T-helper 1 cell treated with Interleukin-12 subunit alpha and Interleukin-12 subunit beta and Interleukin-4 antibody, amounts not matched to agents 30 μg/mL and 1 μg/mL, for 36 hours (primary cell): ENCODE measurements around the gene PIK3AP1.
"Not testable (repeated sequence)": the region's sequence is repeated elsewhere in the genome, so short reads cannot be mapped to it uniquely, and the experiment has no call there.

Experiments used
- H3K27ac Mint-ChIP-seq: one replicate; pipeline ENCODE4 v1.8.0; 2021; ENCODE audit warnings: mild to moderate bottlenecking, mixed read lengths
- H3K27me3 Mint-ChIP-seq: one replicate; pipeline ENCODE4 v1.8.0; 2021; ENCODE audit warnings: low read depth, mixed read lengths
- H3K36me3 Mint-ChIP-seq: one replicate; pipeline ENCODE4 v1.8.0; 2021; ENCODE audit warnings: low read depth, mixed read lengths
- H3K4me1 Mint-ChIP-seq: one replicate; pipeline ENCODE4 v1.8.0; 2021; ENCODE audit warnings: low read depth, mixed read lengths
- H3K4me3 Mint-ChIP-seq: one replicate; pipeline ENCODE4 v1.8.0; 2021; ENCODE audit warnings: mild to moderate bottlenecking, moderate library complexity, mixed read lengths
- H3K9me3 Mint-ChIP-seq: one replicate; pipeline ENCODE4 v1.8.0; 2021; ENCODE audit warnings: mixed read lengths

Gene PIK3AP1

DNA sequence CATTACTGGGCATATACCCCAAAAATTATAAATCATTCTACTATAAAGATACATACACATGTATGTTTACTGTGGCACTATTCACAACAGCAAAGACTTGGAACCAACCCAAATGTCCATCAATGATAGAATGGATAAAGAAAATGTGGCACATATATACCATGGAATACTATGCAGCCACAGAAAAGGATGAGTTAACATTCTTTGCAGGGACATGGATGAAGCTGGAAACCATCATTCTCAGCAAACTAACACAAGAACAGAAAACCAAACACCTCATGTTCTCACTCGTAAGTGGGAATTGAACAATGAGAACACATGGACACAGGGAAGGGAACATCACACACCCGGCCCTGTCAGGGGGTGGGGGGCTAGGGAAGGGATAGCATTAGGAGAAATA lies 145.8 kb downstream of the PIK3AP1 start:
- not testable (repeated sequence) for H3K4me3 Mint-ChIP-seq, H3K27ac Mint-ChIP-seq, H3K9me3 Mint-ChIP-seq, H3K27me3 Mint-ChIP-seq
- H3K36me3 Mint-ChIP-seq = peaks cover 22% of the 10 kb centered on the region
- peaks cover 10% of the 10 kb centered on the region for H3K4me1 Mint-ChIP-seq

DNA sequence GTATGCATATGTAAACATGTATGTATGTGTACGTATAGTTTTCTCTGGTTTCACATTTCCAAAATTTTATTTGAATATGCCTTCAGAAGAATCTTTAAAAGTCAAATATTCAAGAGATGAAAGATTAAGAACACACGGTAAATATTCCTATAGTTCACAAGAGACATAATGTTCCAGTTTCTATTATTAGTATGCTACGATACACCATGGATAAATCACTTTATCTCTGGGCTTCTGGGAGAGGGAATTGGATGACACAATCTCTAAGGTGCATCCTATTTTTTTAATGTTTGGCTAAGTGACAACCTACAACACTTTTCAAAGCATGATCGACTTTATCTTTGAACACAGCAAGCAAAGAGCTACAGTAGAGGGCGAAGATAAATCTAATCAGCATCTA lies 147.3 kb downstream of the PIK3AP1 start:
- H3K4me3 Mint-ChIP-seq = no peak overlapping the region
- peaks cover 20% of the 10 kb centered on the region for H3K4me1 Mint-ChIP-seq
- no peaks in the 10 kb centered on the region for H3K27me3 Mint-ChIP-seq
- H3K36me3 Mint-ChIP-seq = peaks cover 26% of the 10 kb centered on the region
- no peaks in the 10 kb centered on the region for H3K9me3 Mint-ChIP-seq
- H3K27ac Mint-ChIP-seq = no peak overlapping the region

DNA sequence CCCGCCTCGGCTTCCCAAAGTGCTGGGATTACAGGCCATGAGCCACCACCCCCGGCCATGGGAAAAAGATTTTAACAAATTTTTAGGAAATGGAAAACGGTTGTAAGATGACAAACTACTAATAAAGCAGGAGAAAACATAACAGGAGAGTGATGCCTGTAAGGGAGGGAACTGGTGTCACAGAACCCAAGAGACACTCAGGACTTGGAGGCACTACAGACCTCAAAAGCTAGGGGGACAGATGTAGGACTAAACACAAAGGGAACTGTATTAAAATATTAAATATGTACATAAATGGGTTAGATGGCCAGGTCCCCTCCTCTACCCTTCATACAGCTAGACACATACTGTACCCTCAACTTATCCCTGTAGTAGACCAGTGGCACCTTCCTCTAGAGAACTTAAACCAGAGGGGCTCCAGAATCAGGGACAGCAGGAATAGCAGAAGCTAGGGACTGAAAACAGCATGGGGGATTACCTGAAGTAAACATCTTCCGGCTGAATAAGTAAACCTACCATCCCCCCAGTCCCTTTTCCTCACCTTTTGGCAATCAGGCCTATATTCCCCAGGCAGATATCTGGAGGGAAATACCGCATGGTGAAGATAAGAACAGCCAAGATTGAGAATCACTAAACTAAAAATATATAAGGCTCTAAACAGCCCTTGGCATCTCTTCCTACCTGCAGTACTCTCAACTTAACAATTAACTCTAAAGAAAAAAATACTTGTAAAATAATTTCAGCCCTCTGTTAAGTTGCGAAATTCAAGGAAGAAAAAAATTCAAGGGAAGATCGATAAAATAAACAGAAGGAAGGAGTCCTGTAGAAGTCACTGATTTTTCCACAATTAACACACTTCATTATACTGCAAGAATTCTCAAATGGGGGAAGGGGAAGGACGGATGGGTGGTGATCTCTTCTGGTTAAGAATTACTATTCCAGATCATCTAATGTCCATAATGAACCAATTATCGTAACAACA lies 149.0 kb downstream of the PIK3AP1 start:
- Mint-ChIP-seq H3K36me3 (peaks cover 29% of the 10 kb centered on the region), H3K4me3 (no peak overlapping the region), H3K9me3 (no peaks in the 10 kb centered on the region), H3K27ac (no peak overlapping the region), H3K27me3 (no peaks in the 10 kb centered on the region), H3K4me1 (peaks cover 27% of the 10 kb centered on the region)

DNA sequence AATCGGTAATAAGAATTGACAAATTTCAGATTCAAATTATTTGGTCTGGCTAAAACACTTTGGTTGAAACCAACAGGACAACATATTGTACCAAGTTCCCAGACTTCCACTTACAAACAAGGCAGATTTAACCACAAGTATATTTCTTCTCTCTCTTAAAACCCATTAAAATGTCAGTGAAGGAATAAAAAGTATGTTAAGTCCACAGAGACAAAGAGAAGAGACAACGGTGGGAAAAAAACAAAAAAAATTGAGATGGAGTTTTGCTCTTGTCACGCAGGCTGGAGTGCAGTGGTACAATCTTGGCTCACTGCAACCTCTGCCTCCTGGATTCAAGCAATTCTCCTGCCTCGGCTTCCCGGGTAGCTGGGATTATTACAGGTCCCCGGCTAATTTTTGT lies 149.8 kb downstream of the PIK3AP1 start:
- Mint-ChIP-seq H3K27me3 (no peaks in the 10 kb centered on the region), H3K36me3 (peaks cover 28% of the 10 kb centered on the region), H3K4me1 (peaks cover 32% of the 10 kb centered on the region), H3K27ac (no peak overlapping the region), H3K9me3 (no peaks in the 10 kb centered on the region), H3K4me3 (no peak overlapping the region)

DNA sequence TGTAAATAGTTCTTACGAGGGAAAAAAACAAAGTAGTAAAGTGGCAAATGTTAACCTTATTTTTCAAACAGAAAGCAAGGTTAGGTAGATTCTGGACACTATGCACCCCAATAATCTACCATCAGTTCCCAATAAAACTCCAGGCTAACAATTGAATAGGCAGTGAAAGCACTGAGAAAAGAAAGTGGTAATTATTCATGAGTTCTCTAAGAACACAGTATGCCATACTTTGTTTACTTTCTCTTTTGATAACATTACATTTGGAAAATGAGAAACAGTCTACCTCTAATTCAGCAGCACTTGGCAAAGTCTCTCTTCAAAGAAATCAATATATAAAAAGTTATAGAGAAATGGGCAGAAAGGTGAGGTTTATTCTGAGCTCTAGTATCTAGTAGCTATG lies 151.9 kb downstream of the PIK3AP1 start:
- no peaks in the 10 kb centered on the region for H3K9me3 Mint-ChIP-seq
- peaks cover 29% of the 10 kb centered on the region for H3K4me1 Mint-ChIP-seq
- H3K27me3 Mint-ChIP-seq = no peaks in the 10 kb centered on the region
- peak overlapping the region; percentile 63 for H3K27ac Mint-ChIP-seq
- peaks cover 20% of the 10 kb centered on the region for H3K36me3 Mint-ChIP-seq
- H3K4me3 Mint-ChIP-seq = no peak overlapping the region

DNA sequence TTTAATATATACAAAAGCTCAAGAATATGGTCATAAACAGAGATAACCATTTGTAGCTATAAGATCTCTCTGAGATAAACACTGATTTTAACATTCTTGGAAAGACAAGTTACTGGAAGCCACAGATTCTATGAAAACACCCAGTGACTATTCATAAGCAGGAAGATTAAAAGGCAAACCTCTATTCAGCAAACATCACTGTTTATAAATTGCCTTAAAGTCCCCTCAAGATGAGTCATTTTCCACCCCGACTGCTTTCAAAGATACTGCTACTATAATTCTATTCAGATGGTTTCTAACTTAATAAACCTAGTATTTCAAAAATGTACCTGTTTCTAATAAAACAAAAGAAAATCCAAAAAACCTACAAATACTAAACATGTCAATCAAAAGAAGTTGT lies 154.5 kb downstream of the PIK3AP1 start:
- Mint-ChIP-seq H3K4me1 (peaks cover 26% of the 10 kb centered on the region), H3K9me3 (no peaks in the 10 kb centered on the region), H3K27ac (no peak overlapping the region), H3K36me3 (peaks cover 28% of the 10 kb centered on the region), H3K27me3 (no peaks in the 10 kb centered on the region), H3K4me3 (no peak overlapping the region)

DNA sequence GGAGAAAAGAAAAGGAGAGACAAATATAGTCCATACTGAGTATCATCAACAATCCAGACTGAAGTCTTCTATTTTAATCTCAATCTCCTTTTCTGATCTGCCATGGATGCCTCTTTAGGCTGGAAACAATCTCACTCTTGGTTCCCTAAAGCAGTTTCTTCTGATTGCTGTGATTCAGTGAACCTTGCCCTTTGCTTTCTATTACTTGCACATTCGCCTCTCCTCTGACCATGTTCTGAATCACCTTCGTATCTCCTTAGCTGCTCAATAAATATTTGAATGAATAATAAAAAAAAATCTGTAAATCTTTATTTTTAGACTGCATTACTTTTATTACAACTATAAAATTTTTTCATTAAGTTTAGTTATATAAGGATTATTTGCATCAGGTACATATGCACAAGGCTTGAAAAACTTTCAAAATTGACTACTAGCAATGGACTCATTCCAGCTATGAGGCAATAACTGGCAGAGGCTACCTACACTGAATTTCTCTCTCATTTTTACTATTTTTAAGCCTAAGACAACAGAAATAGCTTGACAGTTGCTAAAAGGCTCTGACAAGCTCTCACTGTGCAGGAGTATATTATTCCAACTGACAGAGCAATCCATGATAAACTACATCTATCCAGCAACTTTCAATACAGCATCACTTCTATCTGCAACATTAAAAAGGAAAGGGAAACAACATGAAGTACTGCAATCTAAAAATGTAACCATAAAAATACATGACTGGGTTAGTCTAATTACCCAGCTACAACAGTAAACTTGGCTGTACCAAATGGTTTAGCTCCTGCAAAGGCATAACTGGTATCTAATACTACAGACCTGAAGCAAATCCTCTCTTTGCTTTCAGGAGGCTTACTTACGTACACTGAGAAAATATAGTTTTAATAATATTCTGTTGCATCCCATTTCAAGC lies 159.1 kb downstream of the PIK3AP1 start:
- Mint-ChIP-seq H3K4me1 (peaks cover 5% of the 10 kb centered on the region), H3K36me3 (peaks cover 28% of the 10 kb centered on the region), H3K27me3 (no peaks in the 10 kb centered on the region), H3K9me3 (no peaks in the 10 kb centered on the region), H3K27ac (no peak overlapping the region), H3K4me3 (no peak overlapping the region)

DNA sequence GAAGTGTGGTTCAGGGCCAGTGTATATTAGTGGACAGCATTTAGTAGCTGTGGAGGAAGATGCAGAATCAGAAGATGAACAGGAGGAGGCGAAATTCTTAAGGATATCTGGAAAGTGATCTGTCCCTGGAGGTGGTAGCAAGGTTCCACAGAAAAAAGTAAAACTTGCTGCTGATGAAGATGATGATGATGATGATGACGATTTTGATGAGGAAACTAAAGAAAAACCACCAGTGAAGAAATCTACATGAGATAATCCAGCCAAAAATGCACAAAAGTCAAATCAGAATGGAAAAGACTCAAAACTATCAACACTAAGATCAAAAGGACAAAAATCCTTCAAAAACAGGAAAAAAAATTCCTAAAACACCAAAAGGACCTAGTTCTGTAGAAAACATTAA lies 159.8 kb downstream of the PIK3AP1 start:
- no peaks in the 10 kb centered on the region for H3K27me3 Mint-ChIP-seq
- H3K4me1 Mint-ChIP-seq = peaks cover 1% of the 10 kb centered on the region
- no peak overlapping the region for H3K4me3 Mint-ChIP-seq
- H3K36me3 Mint-ChIP-seq = peaks cover 28% of the 10 kb centered on the region
- H3K27ac Mint-ChIP-seq = no peak overlapping the region
- no peaks in the 10 kb centered on the region for H3K9me3 Mint-ChIP-seq

DNA sequence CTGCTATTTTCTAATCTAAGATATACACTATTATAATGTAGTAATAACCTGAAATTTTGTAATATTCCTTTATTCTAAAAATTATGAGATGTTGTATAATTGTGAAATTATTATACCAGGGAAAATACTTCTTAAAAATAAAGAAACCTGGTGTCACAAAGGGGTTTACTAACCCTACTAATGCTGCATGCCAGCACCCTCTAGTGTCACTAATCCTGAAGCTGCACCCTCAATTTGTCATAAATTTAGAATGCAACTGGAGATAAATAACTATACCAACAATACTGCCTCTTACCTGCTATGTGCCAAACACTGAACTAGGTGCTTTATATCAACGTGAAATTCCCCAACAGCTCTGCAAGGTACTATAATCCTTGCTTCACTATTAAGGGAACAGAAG lies 164.3 kb downstream of the PIK3AP1 start:
- Mint-ChIP-seq H3K9me3 (no peaks in the 10 kb centered on the region), H3K27ac (no peak overlapping the region), H3K4me1 (no peaks in the 10 kb centered on the region), H3K36me3 (peaks cover 18% of the 10 kb centered on the region), H3K27me3 (no peaks in the 10 kb centered on the region), H3K4me3 (no peak overlapping the region)

DNA sequence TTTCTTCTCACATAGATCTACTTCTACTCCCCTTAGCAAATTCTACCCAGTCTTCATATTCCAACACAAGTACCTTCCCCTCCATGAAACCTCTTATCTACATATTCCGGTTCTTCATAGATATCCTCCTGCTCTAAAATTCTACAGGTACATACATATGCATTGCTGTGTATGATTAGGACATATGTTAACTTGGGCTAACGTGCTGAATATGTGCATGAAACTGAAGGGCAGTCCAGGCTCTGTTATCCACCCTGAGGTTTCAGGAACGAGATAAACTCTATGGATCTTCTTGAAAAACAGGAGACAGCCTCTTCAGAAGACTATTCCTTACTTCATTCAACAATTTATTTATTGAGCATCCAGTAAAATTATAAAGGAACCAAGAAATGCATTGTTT lies 165.0 kb downstream of the PIK3AP1 start:
- Mint-ChIP-seq H3K27ac (no peak overlapping the region), H3K4me3 (no peak overlapping the region), H3K9me3 (no peaks in the 10 kb centered on the region), H3K36me3 (peaks cover 14% of the 10 kb centered on the region), H3K27me3 (no peaks in the 10 kb centered on the region), H3K4me1 (no peaks in the 10 kb centered on the region)

DNA sequence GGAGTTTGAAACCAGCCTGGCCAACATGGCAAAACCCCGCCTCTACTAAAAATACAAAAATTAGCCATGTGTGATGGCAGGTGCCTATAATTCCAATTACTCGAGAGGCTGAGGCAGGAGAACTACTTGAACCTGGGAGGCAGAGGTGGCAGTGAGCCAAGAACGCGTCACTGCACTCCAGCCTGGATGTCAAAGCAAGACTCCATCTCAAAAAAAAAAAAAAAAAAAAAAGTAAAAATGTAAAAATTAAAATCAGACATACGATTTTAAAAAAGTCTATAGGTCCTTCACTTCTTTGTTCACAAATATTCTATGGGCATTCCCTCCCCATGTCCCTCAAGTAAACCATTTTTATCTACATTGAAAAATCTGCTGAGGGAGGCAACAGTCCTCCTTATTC lies 171.7 kb downstream of the PIK3AP1 start:
- no peak overlapping the region for H3K27ac Mint-ChIP-seq
- H3K4me3 Mint-ChIP-seq = no peak overlapping the region
- no peaks in the 10 kb centered on the region for H3K27me3 Mint-ChIP-seq
- peaks cover 1% of the 10 kb centered on the region for H3K4me1 Mint-ChIP-seq
- peaks cover 38% of the 10 kb centered on the region for H3K36me3 Mint-ChIP-seq
- H3K9me3 Mint-ChIP-seq = no peaks in the 10 kb centered on the region

DNA sequence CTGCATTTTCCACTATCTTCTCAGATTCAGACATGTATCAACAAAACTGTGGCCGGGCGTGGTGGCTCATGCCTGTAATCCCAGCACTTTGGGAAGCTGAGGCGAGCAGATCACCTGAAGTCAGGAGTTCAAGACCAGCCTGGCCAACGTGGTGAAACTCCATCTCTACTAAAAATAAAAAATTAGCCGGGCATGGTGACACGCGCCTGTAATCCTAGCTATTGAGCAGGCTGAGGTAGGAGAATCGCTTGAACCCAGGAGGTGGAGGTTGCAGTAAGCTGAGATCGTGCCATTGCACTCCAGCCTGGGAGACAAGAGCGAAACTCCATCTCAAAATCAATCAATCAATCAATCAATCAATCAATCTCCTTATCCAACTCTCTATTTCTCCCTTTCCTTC lies 174.8 kb downstream of the PIK3AP1 start:
- H3K9me3 Mint-ChIP-seq, H3K4me1 Mint-ChIP-seq, H3K27ac Mint-ChIP-seq, H3K27me3 Mint-ChIP-seq, H3K4me3 Mint-ChIP-seq: not testable (repeated sequence)
- peaks cover 41% of the 10 kb centered on the region for H3K36me3 Mint-ChIP-seq
